Activated CD8-positive, alpha-beta memory T cell treated with anti-CD3 and anti-CD28 coated beads, Interleukin-2, amount 50 U/mL, for 4 hours (primary cell): ENCODE results near the gene SERGEF.

Experiments
- DNase-seq: peaks from one replicate; pipeline ENCODE4 v3.0.0-alpha.2; 2020

SERGEF gene

DNA sequence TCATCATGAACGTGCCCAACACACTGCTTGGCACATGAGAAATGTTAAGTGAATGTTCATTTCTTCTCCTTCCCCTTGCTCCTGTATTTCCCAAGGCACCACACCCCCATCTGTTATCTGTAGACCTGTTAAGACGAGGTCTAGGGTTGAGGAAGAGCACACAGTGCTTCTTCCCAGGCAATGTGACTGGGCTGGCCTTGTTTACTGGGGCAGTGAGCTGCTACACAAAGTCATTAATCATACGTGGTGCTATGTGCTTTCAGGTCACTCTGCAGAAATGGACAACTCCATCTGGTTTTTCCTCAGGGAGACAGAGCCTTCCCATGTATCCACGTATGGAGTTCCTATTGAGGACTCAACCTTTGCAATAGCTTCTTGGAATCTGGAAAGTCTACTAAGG lies 159.6 kb downstream of the SERGEF start:
- no peak for DNase-seq

GRCh38 chr11:17852246-17852645 lies 160.6 kb downstream of the SERGEF start:
- DNase-seq = no peak

- DNase-seq = no peak
Measured at GRCh38 chr11:17851697-17852096, 161.2 kb downstream of the SERGEF start.

DNA sequence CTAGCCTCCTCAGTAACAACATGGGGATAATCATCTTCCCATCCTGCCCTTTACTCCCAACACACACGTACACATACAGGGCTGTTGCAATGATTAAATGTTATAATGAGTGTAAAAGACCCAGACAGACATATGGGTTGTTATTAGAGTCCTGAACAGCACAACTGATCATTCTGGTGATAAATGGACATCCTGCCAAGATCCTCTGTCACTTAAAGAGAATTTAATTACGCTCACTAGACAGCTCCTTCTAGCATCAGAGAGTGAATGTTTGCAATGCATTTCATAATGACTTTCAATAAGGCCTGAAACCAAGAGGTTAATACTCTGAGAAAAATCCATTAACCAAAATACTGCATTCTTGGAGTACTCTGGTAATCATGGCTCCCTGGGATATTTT lies 162.5 kb downstream of the SERGEF start:
- no peak for DNase-seq

- DNase-seq = no peak
Measured at GRCh38 chr11:17848715-17849114, 164.1 kb downstream of the SERGEF start.

DNA sequence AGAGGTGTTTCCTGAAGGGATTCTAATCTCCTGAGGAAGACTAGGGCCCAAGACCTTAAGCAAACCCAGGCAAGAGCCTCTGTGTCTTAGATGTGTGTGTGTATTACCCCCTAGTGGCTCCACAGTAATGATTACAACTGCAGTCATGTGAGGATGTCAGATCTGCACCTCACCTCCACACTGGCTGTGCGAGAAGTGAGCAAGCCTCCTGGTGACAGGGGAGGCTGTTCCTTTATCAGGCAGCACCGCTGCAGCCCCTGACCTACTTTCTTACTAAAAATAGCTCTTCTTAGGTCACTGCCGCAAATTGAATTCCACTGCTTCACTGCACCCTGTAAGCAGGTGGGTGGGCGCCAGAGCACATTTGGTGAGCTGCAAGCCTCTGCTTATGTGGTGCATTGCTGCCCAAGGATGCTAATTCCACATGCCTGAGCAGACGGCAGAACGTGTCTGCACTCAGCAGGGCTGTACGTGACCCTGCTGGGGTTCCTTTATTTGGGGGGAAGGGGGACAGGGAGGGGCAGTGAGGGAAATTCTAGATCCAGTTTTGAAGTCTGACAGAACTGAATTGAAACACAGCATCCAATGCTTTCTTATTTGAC lies 165.9 kb downstream of the SERGEF start:
- no peak for DNase-seq

GRCh38 chr11:17845431-17845881 lies 167.4 kb downstream of the SERGEF start:
- DNase-seq = no peak

DNA sequence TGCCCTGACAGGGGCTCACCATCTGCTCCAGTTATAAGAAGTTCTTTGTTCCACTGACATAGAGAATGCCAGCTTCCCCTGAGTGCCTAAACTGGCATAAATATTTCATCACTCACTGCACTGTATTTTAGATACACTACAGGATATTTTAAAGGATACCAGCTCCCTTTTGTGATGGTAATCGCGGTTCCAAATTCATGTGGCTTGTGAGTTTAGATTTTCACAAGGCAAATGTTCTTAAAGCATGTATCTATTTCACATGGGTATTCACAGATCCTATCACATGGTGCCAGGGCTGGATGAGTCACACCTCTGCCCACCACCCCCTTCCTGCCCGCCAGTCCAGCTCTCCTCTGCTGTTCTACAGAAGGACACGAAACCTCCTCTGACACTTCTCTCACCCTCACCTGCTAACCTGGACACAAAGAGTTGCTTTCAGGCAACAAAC lies 172.7 kb downstream of the SERGEF start:
- no peak for DNase-seq

GRCh38 chr11:17839450-17839849 lies 173.4 kb downstream of the SERGEF start:
- no peak for DNase-seq

DNA sequence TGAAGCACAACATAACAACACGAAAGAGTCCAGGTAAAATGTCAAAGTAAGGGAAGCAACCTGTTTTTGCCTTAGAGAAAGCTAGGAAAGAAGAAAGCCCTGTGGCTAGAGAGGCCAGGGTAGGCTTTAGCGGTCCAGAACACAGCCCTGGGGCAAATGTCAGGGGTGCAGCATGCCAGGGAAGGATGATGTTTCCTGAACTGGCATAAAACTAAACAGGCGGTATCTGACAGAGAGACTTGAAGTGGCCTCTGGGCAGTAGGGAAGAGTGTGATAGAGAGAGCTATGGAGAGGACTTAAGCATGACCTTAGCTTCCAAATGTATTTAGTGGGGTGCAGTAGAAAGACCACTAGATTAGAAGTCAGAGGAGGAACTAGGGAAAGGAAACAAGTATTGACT lies 174.7 kb downstream of the SERGEF start:
- no peak for DNase-seq

- DNase-seq = no peak
Measured at GRCh38 chr11:17831883-17832282, 181.0 kb downstream of the SERGEF start.

GRCh38 chr11:17831228-17831627 lies 181.6 kb downstream of the SERGEF start:
- DNase-seq = no peak

DNA sequence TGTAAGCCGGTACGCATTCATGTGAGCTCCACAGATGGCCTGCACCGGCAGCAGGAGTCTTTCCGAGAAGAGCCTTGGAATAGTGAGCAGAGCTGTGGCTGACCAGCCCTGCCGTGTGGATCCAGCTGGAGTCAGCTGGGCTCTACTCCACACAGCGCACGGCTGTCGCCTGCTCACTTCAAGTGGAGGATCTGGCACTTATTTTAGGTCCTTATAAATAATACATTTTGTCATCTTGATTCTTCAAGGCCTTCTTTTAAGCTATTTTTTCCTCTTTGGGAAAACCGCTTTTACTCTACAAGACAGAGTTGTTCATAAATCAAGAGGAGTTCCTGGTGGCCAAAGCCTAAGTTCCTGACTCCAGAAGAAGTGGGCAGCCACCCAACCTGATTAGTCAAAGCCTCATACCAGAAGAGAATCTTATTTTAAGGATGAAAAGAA lies 184.5 kb downstream of the SERGEF start:
- no peak for DNase-seq

- no peak for DNase-seq
Measured at GRCh38 chr11:17827006-17827405, 185.8 kb downstream of the SERGEF start.

GRCh38 chr11:17822401-17822781 lies 190.5 kb downstream of the SERGEF start:
- no peak for DNase-seq

GRCh38 chr11:17821648-17822400 lies 191.0 kb downstream of the SERGEF start:
- no peak for DNase-seq

- no peak for DNase-seq
Measured at GRCh38 chr11:17816232-17816931, 196.5 kb downstream of the SERGEF start.

DNA sequence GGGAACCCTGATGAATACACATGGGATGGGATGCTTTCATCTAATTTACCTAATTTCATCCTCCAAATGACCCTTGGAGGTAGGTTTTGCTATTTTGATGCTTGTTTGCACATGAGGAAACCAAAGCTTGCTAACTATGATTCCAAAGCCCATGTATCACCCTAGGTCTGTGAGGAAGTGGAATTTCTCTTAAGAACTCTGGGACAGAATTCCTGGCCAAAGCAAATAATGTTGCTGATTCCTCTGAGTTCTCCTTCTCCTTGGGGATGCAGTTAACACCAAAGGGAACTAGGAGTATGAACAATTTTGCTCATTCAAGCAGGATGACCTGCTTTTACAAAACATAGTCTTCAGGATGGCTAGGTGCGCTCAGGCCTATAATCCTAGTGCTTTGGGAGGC lies 198.3 kb downstream of the SERGEF start:
- no peak for DNase-seq

GRCh38 chr11:17813391-17814059 lies 199.3 kb downstream of the SERGEF start:
- DNase-seq = no peak

- no peak for DNase-seq
Measured at GRCh38 chr11:17812865-17813187, 200.0 kb downstream of the SERGEF start.

- DNase-seq = no peak
Measured at GRCh38 chr11:17812091-17812864, 200.6 kb downstream of the SERGEF start.

GRCh38 chr11:17811352-17811751 lies 201.5 kb downstream of the SERGEF start:
- DNase-seq = no peak

- DNase-seq = no peak
Measured at GRCh38 chr11:17810746-17811145, 202.1 kb downstream of the SERGEF start.
